ENCODE results near the gene FILIP1.

The FILIP1 gene

GRCh38 chr6:75257343-75258087, 236.1 kb downstream of the FILIP1 start:
- DNase-seq, result no peak

DNA sequence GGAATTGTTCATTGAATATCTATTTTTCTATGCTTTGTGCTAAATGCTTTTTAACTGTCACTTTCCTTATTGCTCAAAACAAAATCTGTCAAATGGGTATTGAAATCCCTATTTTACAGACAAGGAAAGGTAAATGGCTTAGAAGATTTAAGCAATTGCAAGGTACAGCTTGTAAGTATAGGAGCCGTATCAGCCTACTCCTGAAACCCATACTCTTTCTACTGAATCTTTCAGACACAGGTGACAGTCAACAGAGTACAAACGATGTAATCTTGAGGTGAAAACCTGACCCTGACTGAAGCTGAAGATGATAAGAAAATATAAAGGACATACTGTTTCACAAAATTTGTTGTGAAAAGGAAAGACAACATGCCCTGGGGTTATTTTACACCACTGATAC, 243.0 kb downstream of the FILIP1 start:
- no peak for DNase-seq

DNA sequence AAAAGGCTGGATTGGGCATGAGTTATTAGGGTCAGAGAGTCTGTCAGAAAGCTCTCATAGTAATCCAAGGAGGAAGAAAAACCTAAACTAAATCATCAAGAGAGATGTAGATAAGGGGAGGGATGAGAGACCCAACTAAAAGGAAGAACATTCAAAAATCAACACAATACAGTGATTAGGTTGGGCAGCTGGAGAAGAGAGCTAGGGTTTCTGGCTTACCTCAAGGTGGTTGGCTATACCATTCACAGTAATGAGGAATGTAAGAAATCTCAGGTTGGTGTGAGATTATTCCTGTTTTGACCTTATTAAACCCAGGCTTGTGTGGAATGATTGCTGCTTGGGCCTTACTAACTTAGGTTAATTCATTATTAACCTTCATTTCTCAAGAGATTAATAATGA, 243.8 kb downstream of the FILIP1 start:
- no peak for DNase-seq

GRCh38 chr6:75246386-75246785, 247.2 kb downstream of the FILIP1 start:
- DNase-seq, result no peak

DNA sequence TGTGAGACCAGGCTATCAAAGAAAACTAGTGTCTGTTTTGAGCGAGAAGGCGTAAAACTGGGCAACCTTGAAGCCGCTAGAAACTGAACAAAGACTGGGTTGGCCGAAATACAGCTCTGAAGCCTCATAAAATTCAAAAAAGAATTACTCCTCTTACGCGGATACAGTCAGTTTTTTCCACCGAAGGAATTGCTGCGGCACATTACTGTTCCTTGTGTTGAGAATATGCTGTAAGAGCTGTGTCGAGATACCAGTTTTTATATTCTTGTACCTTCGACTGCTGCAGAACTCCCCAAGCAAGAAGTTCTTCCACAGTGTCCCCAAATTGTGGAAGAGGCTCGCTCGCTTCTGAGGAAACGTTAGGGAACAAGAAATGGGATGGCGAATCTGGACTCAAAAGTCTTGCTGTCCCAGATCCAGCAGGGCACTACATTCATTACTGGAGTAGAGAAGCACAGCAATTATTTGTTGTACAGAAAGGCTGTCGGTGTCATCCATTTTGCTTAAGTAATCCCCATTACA, 249.5 kb downstream of the FILIP1 start:
- DNase-seq, result no peak

DNA sequence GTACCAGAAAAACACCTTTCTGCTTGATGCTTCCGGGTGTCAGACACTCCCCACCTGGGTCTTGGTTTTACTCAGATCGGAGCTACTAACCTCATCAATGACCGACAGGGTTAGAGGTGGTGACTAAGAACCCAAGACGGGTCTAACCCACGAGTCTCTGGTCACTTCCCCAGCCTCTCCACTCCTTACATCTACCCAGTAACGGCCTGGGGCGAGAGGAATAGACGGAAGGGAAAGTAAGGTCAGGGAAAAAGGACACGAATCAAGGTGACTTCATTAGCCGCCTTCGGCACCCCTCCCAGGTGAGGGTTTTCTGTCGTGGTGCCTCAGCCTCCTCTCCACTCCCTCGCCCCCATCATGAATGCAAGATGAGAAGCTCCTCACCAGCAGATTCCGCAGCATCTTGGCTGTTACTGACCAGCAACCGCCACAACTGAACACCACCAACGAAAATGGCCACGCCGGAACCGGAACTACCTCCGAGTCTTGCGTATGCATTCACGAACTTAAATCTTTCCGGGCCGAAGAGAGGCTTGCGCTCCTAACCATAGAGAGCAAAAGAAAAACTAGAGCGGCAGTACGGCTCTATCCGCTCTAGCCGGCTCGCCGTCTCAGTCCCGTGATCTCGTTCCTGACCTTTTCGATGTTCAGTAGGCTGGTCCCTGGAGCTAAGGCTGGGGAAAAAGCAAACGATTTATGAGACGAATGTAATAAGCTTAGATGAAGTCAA, 250.1 kb downstream of the FILIP1 start, which contains the start of gene COX7A2:
TSS of gene COX7A2 (minus strand) at position 469 of the 730 bp plus-strand sequence. CDS start at position 402, 67 bp downstream.
- DNase-seq, result peak; percentile 90
